LNCAP (cell line): ENCODE data around the gene RASAL1.

ENCODE experiments used
- CTCF ChIP-seq: fragments of 450-650 bp; IDR thresholded peaks from 2 replicates; pipeline ENCODE4 v1.5.1; 2017; ENCODE audit warnings: mild to moderate bottlenecking

Gene RASAL1

GRCh38 chr12:113158439-113159203, 23.1 kb upstream of the RASAL1 start:
- no peak for TF ChIP-seq CTCF

GRCh38 chr12:113157218-113157859, 21.8 kb upstream of the RASAL1 start:
- TF ChIP-seq CTCF = no peak

- TF ChIP-seq CTCF = no peak
These were observed 20.1 kb upstream of the RASAL1 start for GRCh38 chr12:113155646-113156045.

GRCh38 chr12:113155060-113155459, 19.5 kb upstream of the RASAL1 start:
- TF ChIP-seq CTCF = no peak

GRCh38 chr12:113154351-113154973, 18.9 kb upstream of the RASAL1 start:
- TF ChIP-seq CTCF = no peak

- TF ChIP-seq CTCF = peak; percentile 76
These were observed 17.6 kb upstream of the RASAL1 start for GRCh38 chr12:113152835-113153814.
